Breast epithelium (tissue), 4 donors: ENCODE results near the gene AKR1C2. TPM values are rescaled to one million over a fixed set of nuclear protein-coding genes. Genes with fewer than 3 reads are reported as not detected.
"Not testable (repeated sequence)": the region's sequence is repeated elsewhere in the genome, so short reads cannot be mapped to it uniquely, and the experiment has no call there.

Experiments used
- DNase-seq, 2 donors: peaks; one replicate each; pipeline ENCODE4 v3.0.0-alpha.2; 2019; ENCODE audit warnings: low spot score in 2 of 2
- H3K27ac ChIP-seq, 2 donors: fragments of 200-600 bp; sonication (generic) in 1 of 2; one replicate each; pipeline ENCODE4 v1.5.1; 2016 to 2019; ENCODE audit warnings: mild to moderate bottlenecking in 1 of 2
- H3K27me3 ChIP-seq, 2 donors: fragments of 200-600 bp; sonication (generic) in 1 of 2; one replicate each; pipeline versions ENCODE4 v1.5.1 to v1.6.0; 2017 to 2019; ENCODE audit warnings: control low read depth in 1 of 2, mild to moderate bottlenecking in 1 of 2
- H3K36me3 ChIP-seq: fragments of 200-600 bp; one replicate; pipeline ENCODE4 v1.5.1; 2019
- H3K4me1 ChIP-seq, 2 donors: fragments of 200-600 bp; sonication (generic); one replicate each; pipeline ENCODE4 v1.5.1; 2016 to 2019; ENCODE audit warnings: control low read depth in 1 of 2
- H3K4me3 ChIP-seq, 3 donors: fragments of 200-600 bp; sonication (generic); 1 replicate in 2 of 3; 2 replicates in 1 of 3; pipeline ENCODE4 v1.5.1; 2016 to 2019; ENCODE audit warnings: mild to moderate bottlenecking in 3 of 3, moderate library complexity in 2 of 3
- H3K9me3 ChIP-seq, 2 donors: fragments of 200-600 bp; sonication (generic) in 1 of 2; one replicate each; pipeline ENCODE4 v1.5.1; 2016 to 2019; ENCODE audit warnings: control low read depth in 1 of 2
- POLR2A ChIP-seq: fragments of 450-650 bp; IDR thresholded peaks from one replicate; pipeline ENCODE4 v1.6.1; 2016; ENCODE audit warnings: antibody characterized with exemption, mild to moderate bottlenecking, moderate library complexity
- POLR2AphosphoS5 ChIP-seq, 3 donors: sonication (generic); formaldehyde crosslinking; IDR thresholded peaks; one replicate each; pipeline ENCODE4 v1.6.1; 2017; ENCODE audit warnings: antibody characterized with exemption in 3 of 3
- intact Hi-C: fragments of 100-400 bp; cut with DNase I; formaldehyde crosslinking; loops from one replicate; pipeline ENCODE4 v1.15.1; 2023; ENCODE audit warnings: low total_unique reads
- total RNA-seq, 3 donors: library from RNA; depleted of rRNA; stranded (reverse); fragments of >200 nt; gene quantifications; one replicate each; pipeline ENCODE4 v1.1.0, GENCODE V29; 2016
- TF ChIP-seq, protein P1 (sequence below), 3 donors: fragments of 450-650 bp; IDR thresholded peaks; one replicate each; pipeline ENCODE4 v1.5.1; 2016 to 2017; ENCODE audit warnings: antibody characterized with exemption in 3 of 3, mild to moderate bottlenecking in 3 of 3, moderate library complexity in 3 of 3

AKR1C2 gene
- total RNA-seq, 3 donors from 2014 or later: 25.9 to 259 (median 25.9) TPM

DNA sequence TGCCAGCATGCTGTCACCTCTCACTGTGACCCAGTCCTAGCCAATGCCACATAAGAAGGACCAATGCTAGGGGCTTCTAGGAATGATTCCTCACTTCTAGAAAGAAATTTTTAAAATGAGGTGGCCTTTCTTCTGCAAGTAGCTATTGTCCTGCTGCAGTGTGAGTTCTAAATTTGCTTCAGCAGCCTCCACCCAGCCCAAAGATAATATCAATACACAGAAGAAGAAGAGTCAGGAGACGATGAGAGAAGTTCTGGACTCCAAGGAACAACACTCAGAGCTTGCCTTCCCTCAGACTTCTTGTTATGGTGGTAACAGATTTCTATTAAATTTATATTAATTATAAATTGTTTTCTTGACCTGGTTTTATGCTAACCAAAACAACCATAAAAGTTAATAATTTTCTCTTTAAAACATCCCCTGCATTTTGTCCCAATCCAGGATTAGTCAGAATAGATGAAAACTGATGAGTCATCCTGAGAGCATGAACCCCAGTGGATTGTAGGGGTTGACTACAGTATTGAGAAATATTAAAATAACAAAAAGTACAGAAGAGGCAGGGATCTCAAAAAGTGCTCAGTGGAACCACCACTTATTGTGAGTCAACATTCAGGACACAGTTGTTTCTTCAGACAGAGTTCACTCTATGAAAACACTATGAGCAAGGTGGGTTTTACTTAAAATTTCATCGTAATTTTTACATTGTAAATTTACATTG lies 29.6 kb upstream of the AKR1C2 start:
- Histone ChIP-seq H3K4me1 (no peaks in the 10 kb centered on the region), H3K36me3 (no peaks in the 10 kb centered on the region), H3K27ac (no peak overlapping the region), H3K4me3 (no peak overlapping the region), H3K9me3 (peaks cover 13 to 31% of the 10 kb centered on the region in 2 donors), H3K27me3 (no peaks in the 10 kb centered on the region)
- intact Hi-C loops: no loop called here
- DNase-seq: no peak
- TF ChIP-seq POLR2AphosphoS5 (IDR thresholded peaks at IDR 0.05): no peak
- TF ChIP-seq POLR2A: no peak
- TF ChIP-seq, protein P1, sequence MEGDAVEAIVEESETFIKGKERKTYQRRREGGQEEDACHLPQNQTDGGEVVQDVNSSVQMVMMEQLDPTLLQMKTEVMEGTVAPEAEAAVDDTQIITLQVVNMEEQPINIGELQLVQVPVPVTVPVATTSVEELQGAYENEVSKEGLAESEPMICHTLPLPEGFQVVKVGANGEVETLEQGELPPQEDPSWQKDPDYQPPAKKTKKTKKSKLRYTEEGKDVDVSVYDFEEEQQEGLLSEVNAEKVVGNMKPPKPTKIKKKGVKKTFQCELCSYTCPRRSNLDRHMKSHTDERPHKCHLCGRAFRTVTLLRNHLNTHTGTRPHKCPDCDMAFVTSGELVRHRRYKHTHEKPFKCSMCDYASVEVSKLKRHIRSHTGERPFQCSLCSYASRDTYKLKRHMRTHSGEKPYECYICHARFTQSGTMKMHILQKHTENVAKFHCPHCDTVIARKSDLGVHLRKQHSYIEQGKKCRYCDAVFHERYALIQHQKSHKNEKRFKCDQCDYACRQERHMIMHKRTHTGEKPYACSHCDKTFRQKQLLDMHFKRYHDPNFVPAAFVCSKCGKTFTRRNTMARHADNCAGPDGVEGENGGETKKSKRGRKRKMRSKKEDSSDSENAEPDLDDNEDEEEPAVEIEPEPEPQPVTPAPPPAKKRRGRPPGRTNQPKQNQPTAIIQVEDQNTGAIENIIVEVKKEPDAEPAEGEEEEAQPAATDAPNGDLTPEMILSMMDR (IDR thresholded peaks at IDR 0.05): no peak

DNA sequence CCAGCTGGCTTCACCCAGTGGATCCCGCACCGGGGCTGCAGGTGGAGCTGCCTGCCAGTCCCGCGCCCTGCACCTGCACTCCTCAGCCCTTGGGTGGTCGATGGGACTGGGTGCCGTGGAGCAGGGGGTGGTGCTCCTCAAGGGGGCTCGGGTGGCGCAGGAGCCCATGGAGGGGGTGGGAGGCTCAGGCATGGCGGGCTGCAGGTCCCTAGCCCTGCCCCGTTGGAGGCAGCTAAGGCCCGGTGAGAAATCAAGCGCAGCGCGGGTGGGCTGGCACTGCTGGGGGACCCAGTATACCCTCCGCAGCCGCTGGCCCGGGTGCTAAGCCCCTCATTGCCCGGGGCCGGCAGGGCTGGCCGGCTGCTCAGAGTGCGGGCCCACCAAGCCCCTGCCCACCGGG lies 28.8 kb upstream of the AKR1C2 start:
- H3K27ac ChIP-seq, H3K27me3 ChIP-seq, DNase-seq, H3K4me3 ChIP-seq, intact Hi-C loops, H3K36me3 ChIP-seq, H3K4me1 ChIP-seq: not testable (repeated sequence)
- H3K9me3 ChIP-seq: peaks cover 13 to 31% of the 10 kb centered on the region in 2 donors

DNA sequence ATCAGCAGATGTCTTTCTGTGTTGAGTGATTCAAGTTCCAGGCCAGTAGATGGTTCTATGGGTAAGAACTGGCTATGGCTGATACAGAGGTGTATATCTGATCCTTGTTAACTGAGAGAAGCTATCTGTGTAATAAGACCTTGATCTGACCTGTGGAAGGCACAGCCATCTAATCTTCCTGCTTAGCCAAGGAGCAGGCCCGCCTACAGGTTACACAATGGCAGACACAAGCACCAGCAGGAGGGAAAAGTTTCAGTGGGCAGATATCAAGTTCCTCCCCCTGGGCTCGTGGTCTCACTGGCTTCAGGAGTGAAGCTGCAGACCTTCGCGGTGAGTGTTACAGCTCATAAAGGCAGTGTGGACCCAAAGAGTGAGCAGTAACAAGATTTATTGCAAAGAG lies 27.9 kb upstream of the AKR1C2 start:
- H3K4me3 ChIP-seq, H3K4me1 ChIP-seq, H3K27ac ChIP-seq, H3K27me3 ChIP-seq, intact Hi-C loops, DNase-seq, H3K36me3 ChIP-seq: not testable (repeated sequence)
- peaks cover 13 to 31% of the 10 kb centered on the region in 2 donors for H3K9me3 ChIP-seq

DNA sequence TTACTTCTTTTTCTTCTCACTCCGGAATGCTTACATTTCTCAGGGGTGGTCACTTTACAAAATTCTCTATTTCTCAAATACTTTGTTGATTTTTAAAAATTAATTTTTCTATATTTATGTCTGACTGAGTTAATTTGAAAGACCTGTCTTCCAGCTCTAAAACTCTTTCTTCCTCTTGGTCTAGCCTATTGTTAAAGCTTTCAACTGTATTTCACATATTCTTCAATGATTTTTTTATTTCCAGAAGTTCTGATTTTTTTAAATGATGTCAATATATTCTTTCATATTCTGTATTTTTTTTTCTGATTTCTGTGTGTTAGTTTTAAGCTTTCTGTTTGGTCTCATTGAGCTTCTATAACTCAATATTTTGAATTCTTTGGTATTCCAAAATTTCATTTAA lies 27.3 kb upstream of the AKR1C2 start:
- H3K4me1 ChIP-seq: no peaks in the 10 kb centered on the region
- H3K27me3 ChIP-seq: no peaks in the 10 kb centered on the region
- intact Hi-C loops: no loop called here
- H3K27ac ChIP-seq: no peak overlapping the region
- H3K36me3 ChIP-seq: no peaks in the 10 kb centered on the region
- TF ChIP-seq, protein P1 (IDR thresholded peaks at IDR 0.05): no peak
- TF ChIP-seq POLR2AphosphoS5 (IDR thresholded peaks at IDR 0.05) (no peak), POLR2A (no peak)
- no peak overlapping the region for H3K4me3 ChIP-seq
- DNase-seq: no peak
- H3K9me3 ChIP-seq: peaks cover 13 to 31% of the 10 kb centered on the region in 2 donors

DNA sequence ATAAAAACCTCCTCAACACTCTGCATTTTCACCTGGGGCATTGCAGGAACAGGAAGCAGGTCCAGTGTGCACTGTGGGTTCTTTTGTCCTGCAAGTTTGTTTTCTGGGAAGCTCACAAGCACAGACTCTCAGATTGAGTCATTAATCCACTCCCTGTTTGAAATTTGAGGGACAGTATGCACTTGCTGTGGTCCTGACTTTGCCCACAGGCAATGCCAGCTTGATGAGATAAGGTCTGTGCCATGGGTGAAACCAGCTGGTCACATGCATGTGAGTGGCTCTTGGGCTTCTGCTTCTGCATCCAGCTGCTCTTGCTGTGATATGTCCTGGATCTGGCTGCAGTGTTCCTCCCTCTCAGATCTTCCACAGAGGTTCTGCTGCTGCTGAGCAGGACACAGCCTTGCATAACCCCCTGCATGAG lies 21.8 kb upstream of the AKR1C2 start:
- H3K4me1 ChIP-seq, H3K4me3 ChIP-seq, intact Hi-C loops, H3K9me3 ChIP-seq, DNase-seq, H3K27me3 ChIP-seq, H3K36me3 ChIP-seq: not testable (repeated sequence)
- H3K27ac ChIP-seq: peak overlapping the region in 1 of 2 donors; percentile 9

DNA sequence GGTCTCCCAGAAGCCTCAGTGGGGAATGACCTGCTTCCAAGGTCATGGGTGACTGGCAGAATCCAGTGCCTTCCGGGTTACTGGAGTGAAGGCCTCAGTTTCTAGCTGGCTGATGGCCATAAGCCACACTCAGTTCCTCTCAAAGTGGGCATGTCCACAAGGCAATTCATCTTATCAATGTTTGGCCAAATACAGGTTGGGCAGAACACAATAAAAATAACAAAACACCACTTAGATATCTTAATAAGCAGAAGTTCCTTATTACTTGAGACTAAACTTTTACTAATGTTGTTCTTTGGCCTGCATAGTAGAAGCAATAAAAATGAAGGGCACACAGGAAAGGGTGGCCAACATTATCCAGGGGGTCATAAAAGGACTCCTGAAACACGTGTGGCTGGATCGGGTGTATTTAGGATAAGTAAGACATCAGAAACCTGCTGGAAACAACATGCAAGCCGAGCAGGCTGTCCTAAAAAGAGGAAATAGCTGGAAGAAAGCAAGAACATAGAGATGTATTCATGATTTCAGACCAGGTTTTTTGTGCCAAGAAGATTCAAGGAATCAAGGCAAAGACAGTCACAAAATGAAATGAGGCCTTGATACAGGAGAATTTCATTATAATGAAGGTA lies 19.6 kb upstream of the AKR1C2 start:
- DNase-seq: no peak
- intact Hi-C loops: no loop called here
- Histone ChIP-seq H3K36me3 (no peaks in the 10 kb centered on the region), H3K4me1 (no peaks in the 10 kb centered on the region), H3K27ac (no peak overlapping the region), H3K27me3 (no peaks in the 10 kb centered on the region), H3K4me3 (no peak overlapping the region), H3K9me3 (no peaks in the 10 kb centered on the region)
- TF ChIP-seq, protein P1 (IDR thresholded peaks at IDR 0.05): no peak
- no peak for TF ChIP-seq POLR2A
- no peak for TF ChIP-seq POLR2AphosphoS5 (IDR thresholded peaks at IDR 0.05)

DNA sequence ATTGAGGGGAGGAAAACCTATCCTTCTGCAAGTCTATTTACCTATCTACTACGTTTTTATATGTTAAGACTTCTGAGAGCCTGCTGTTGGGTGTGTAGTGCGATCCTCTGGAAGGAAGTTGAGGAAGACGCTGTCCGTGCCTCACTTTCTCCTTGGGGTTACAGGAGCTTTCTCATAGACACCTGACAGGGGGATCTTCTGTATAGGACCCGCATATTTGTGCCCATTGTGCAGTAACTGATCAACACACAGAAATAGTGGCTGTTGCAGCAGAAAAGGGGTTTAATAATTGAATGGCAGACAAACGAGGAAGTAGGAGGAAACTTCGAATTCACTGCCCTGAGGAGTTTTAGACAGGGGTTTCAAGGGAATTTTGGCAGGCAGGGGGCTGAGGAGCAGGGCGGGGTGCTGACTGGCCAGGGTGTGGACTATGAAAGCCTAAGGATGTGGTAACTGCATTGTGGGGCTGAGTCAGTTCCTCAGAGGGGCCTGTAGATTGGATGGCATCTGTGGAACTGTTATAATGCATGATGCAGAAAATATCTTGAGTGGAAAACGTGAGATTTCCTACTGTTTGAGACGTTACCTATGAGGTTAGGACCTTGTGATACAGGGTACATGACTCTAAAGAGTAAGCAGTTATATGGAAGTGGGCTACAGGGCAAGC lies 18.1 kb upstream of the AKR1C2 start:
- H3K4me3 ChIP-seq, intact Hi-C loops, H3K27me3 ChIP-seq, H3K4me1 ChIP-seq, H3K9me3 ChIP-seq, DNase-seq, H3K36me3 ChIP-seq, H3K27ac ChIP-seq: not testable (repeated sequence)

DNA sequence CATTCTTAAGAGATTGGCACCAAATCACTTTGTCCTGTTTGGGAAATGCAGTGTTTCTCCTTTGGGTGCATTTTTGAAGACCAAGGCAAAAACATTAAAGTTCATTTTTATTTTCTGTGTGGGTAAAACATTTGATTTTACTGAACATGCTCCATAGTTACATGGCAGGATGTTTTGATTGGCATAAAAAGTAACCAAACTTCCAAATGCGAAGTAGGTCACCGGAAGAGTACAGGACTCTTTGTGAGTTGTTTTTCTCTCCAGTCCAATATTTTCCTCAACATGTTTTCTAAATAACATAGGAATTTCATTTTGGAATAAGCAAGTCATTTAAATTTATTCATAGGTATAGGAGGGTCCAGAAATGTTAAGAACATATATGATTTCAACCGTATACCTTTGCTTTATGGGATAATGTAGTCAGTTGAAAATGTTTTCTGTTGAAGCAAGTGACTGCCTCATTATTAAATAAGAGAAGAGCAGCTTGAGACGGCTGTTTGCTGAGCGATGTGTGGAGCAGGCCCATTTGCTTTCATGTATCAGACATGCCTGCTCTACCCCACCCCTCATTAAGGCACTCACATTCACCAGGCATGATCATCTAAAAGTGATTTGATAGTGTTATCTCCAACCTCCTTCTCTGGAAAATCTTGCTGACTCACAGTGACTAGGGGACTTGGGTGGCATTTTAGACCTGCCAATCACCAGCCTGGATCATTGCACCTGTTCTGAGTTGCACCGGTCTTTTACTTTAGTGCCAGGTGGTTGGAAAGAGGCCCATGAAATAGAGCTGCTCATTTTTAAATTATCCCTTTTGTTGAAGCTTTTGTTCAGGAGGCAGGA lies 16.3 kb upstream of the AKR1C2 start:
- H3K36me3 ChIP-seq, H3K4me3 ChIP-seq, H3K9me3 ChIP-seq, H3K27me3 ChIP-seq, DNase-seq, intact Hi-C loops, H3K4me1 ChIP-seq: not testable (repeated sequence)
- peak overlapping the region; percentile 19 to 72 for H3K27ac ChIP-seq
